ENCODE results near the gene UTY.

GRCh38 chrY:13330651-13331050, 149.2 kb downstream of the UTY start:
- TF ChIP-seq ZNF274 (IDR thresholded peaks at IDR 0.05; ENCODE audit: low read length) = no peak
- no peak for TF ChIP-seq ZNF274 (tag by site-specific recombination; IDR thresholded peaks at IDR 0.05; ENCODE audit: borderline replicate concordance)
- no peak for TF ChIP-seq AEBP2 (tag by site-specific recombination; IDR thresholded peaks at IDR 0.05; ENCODE audit: borderline replicate concordance)
- no peak for TF ChIP-seq SETDB1 (IDR thresholded peaks at IDR 0.05; ENCODE audit: insufficient read length, low read length)
- TF ChIP-seq YY1 (tag by site-specific recombination; IDR thresholded peaks at IDR 0.05) = no peak
- TF ChIP-seq HOXD13 (CRISPR knock-in tag; IDR thresholded peaks at IDR 0.05; ENCODE audit: borderline replicate concordance) = no peak
- TF ChIP-seq ZBTB21 (tag by site-specific recombination; IDR thresholded peaks at IDR 0.05) = no peak
- TF ChIP-seq CTCF (tag by site-specific recombination; IDR thresholded peaks at IDR 0.05) = no peak
- no peak for TF ChIP-seq ZNF184 (tag by site-specific recombination; IDR thresholded peaks at IDR 0.05)
